IMR-90 (cell line): ENCODE results near the gene ARHGAP21. TPM values are rescaled to one million over a fixed set of nuclear protein-coding genes. Genes with fewer than 3 reads are reported as not detected.

ENCODE experiments used
- ATAC-seq: fragments of 200-7000 bp; cut with Tn5 transposase; 2 replicates; pipeline ENCODE4 v1.9.1; 2020; ENCODE audit warnings: low read depth, mild to moderate bottlenecking, moderate library complexity
- BruUV-seq: library from RNA; stranded (reverse); fragments of 400-500 nt; replicated peaks from 2 replicates; lab custom pipeline; 2021; lab: Mats Ljungman, UMichigan
- CTCF ChIA-PET: fragments of 300-600 bp; formaldehyde crosslinking; extraction: SDS; loops from one replicate; lab custom pipeline; 2021; ENCODE audit warnings: antibody characterized with exemption; lab: Yijun Ruan, JAX
- POLR2A ChIA-PET: fragments of 300-600 bp; sonication (Branson Sonifier 250); formaldehyde crosslinking; loops from one replicate; lab custom pipeline; 2022; ENCODE audit warnings: antibody characterized with exemption; ENCODE audit not compliant: unreplicated experiment; lab: Charles Lee
- DNase-seq: peaks from one replicate; pipeline ENCODE4 v3.0.0; 2013
- H2AFZ ChIP-seq: replicated peaks from 2 replicates; pipeline ENCODE3; 2013; ENCODE audit warnings: low read length, mild to moderate bottlenecking; ENCODE audit not compliant: poor library complexity
- H2AK5ac ChIP-seq: 2 replicates; pipeline ENCODE4 v1.6.1; 2013; ENCODE audit warnings: low read depth, low read length, inconsistent platforms
- H2AK9ac ChIP-seq: replicated peaks from 2 replicates; pipeline ENCODE3; 2013; ENCODE audit warnings: mild to moderate bottlenecking, low read depth, low read length, moderate library complexity; ENCODE audit not compliant: poor library complexity
- H2BK120ac ChIP-seq: 2 replicates; pipeline ENCODE4 v1.6.1; 2013; ENCODE audit warnings: low read depth, low read length, inconsistent platforms
- H2BK15ac ChIP-seq: 3 replicates; pipeline ENCODE4 v1.6.1; 2013; ENCODE audit warnings: low read depth, low read length, inconsistent platforms
- H2BK20ac ChIP-seq: 2 replicates; pipeline ENCODE4 v1.6.1; 2013; ENCODE audit warnings: low read depth, mild to moderate bottlenecking, inconsistent platforms, low read length, moderate library complexity
- H2BK5ac ChIP-seq: 2 replicates; pipeline ENCODE4 v1.6.1; 2013; ENCODE audit warnings: mild to moderate bottlenecking, low read depth, low read length, inconsistent platforms; ENCODE audit not compliant: poor library complexity, severe bottlenecking
- H3K14ac ChIP-seq: replicated peaks from 2 replicates; pipeline ENCODE4 v1.6.1; 2013; ENCODE audit warnings: low read depth, low read length, inconsistent platforms
- H3K18ac ChIP-seq: 2 replicates; pipeline ENCODE4 v1.6.1; 2013; ENCODE audit warnings: low read depth, low read length, control low read depth
- H3K23ac ChIP-seq: 2 replicates; pipeline ENCODE4 v1.6.1; 2013; ENCODE audit warnings: low read depth, low read length, inconsistent platforms
- H3K27ac ChIP-seq: 2 replicates; pipeline ENCODE4 v1.5.1; 2013; ENCODE audit warnings: mild to moderate bottlenecking, control low read depth, low read length; ENCODE audit not compliant: insufficient read depth
- H3K27me3 ChIP-seq: 2 replicates; pipeline ENCODE4 v1.6.1; 2013; ENCODE audit warnings: low read length; ENCODE audit not compliant: control insufficient read depth, insufficient read depth
- H3K36me3 ChIP-seq: 2 replicates; pipeline ENCODE4 v1.6.1; 2013; ENCODE audit warnings: low read length, mixed read lengths; ENCODE audit not compliant: control insufficient read depth, insufficient read depth
- H3K4ac ChIP-seq: 2 replicates; pipeline ENCODE4 v1.6.1; 2013; ENCODE audit warnings: low read depth, low read length, inconsistent platforms
- H3K4me1 ChIP-seq: 2 replicates; pipeline ENCODE4 v1.6.1; 2013; ENCODE audit warnings: low read length, mixed read lengths; ENCODE audit not compliant: control insufficient read depth, insufficient read depth
- H3K4me2 ChIP-seq: 2 replicates; pipeline ENCODE4 v1.6.1; 2013; ENCODE audit warnings: low read depth, mild to moderate bottlenecking, control low read depth, low read length, moderate library complexity
- H3K4me3 ChIP-seq: 2 replicates; pipeline ENCODE4 v1.5.1; 2013; ENCODE audit warnings: low read depth, mild to moderate bottlenecking, control low read depth, low read length, moderate library complexity; ENCODE audit not compliant: insufficient read depth
- H3K56ac ChIP-seq: 2 replicates; pipeline ENCODE4 v1.6.1; 2013; ENCODE audit warnings: low read length, inconsistent platforms; ENCODE audit not compliant: insufficient read depth; ENCODE audit errors: extremely low read depth
- H3K79me1 ChIP-seq, 2 experiments: 2 replicates each; pipeline ENCODE4 v1.6.1; 2013; ENCODE audit warnings: low read length in 2 of 2, inconsistent platforms in 1 of 2, low read depth in 1 of 2
- H3K9ac ChIP-seq: 2 replicates; pipeline ENCODE4 v1.6.1; 2013; ENCODE audit warnings: low read depth, low read length, control low read depth
- H3K9me1 ChIP-seq: 2 replicates; pipeline ENCODE4 v1.6.1; 2013; ENCODE audit warnings: low read length, inconsistent platforms; ENCODE audit not compliant: insufficient read depth
- H3K9me3 ChIP-seq: 2 replicates; pipeline ENCODE4 v1.6.1; 2013; ENCODE audit warnings: low read length; ENCODE audit not compliant: control insufficient read depth, insufficient read depth
- H4K20me1 ChIP-seq: 2 replicates; pipeline ENCODE4 v1.6.1; 2013; ENCODE audit warnings: low read length, inconsistent platforms; ENCODE audit not compliant: insufficient read depth
- H4K5ac ChIP-seq: 2 replicates; pipeline ENCODE4 v1.6.1; 2013; ENCODE audit warnings: mild to moderate bottlenecking, low read depth, low read length, control low read depth
- H4K8ac ChIP-seq, 2 experiments: 2 replicates each; pipeline ENCODE4 v1.6.1; 2013; ENCODE audit warnings: low read depth in 2 of 2, low read length in 2 of 2, control low read depth in 1 of 2, inconsistent platforms in 1 of 2
- H4K91ac ChIP-seq: 2 replicates; pipeline ENCODE4 v1.6.1; 2013; ENCODE audit warnings: low read depth, low read length, inconsistent platforms; ENCODE audit not compliant: insufficient read depth
- FOS ChIP-seq: fragments of 150-350 bp; IDR thresholded peaks from 2 replicates; pipeline ENCODE4 v1.6.1; 2016; ENCODE audit warnings: low read depth, low read length
- MAFK ChIP-seq: IDR thresholded peaks from 2 replicates; pipeline ENCODE4 v1.6.1; 2012; ENCODE audit warnings: low read depth, low read length, improper control_type of control experiment
- POLR2A ChIP-seq: IDR thresholded peaks from 2 replicates; pipeline ENCODE4 v1.6.1; 2012; ENCODE audit warnings: mild to moderate bottlenecking, low read depth, low read length
- RCOR1 ChIP-seq: IDR thresholded peaks from 2 replicates; pipeline ENCODE4 v1.6.1; 2012; ENCODE audit warnings: mild to moderate bottlenecking, low read length, improper control_type of control experiment; ENCODE audit not compliant: insufficient replicate concordance
- RFX5 ChIP-seq: IDR thresholded peaks from 2 replicates; pipeline ENCODE4 v1.8.0; 2012; ENCODE audit warnings: low read depth, mild to moderate bottlenecking, low read length, moderate library complexity
- WGBS, 2 experiments: methylation state at CpG; one replicate each; pipeline versions ENCODE4 v1.1.5 to v1.1.7; 2013; ENCODE audit warnings: missing lambda C conversion rate in 2 of 2; ENCODE audit not compliant: insufficient read length in 1 of 2; ENCODE audit errors: extremely low coverage in 2 of 2; 5-methylcytosine and 5-hydroxymethylcytosine counted together
- dilution Hi-C: fragments of 300-500 bp; cut with HindIII; formaldehyde crosslinking; loops from one replicate; pipeline ENCODE4 v1.14.3; 2018; ENCODE audit warnings: low sequenced_read_pairs; ENCODE audit not compliant: unreplicated experiment
- in situ Hi-C: fragments of 300-500 bp; cut with MboI; formaldehyde crosslinking; loops from 3 replicates; pipeline ENCODE4 v1.14.3; 2019; ENCODE audit warnings: low sequenced_read_pairs, inconsistent platforms, mixed read lengths
- intact Hi-C: fragments of 100-400 bp; cut with micrococcal nuclease; formaldehyde crosslinking; loops from 2 replicates; pipeline ENCODE4 v1.10.0; 2022
- polyA plus RNA-seq, 3 experiments: library from polyadenylated mRNA; depleted of rRNA; stranded (reverse); fragments of >200 nt; gene quantifications; 2 replicates each; pipeline ENCODE4 v1.2.3, GENCODE V29; 2012; ENCODE audit warnings: low replicate concordance in 1 of 3
- total RNA-seq: library from RNA; depleted of rRNA; stranded (reverse); fragments of >200 nt; gene quantifications from 2 replicates; pipeline ENCODE4 v1.2.3, GENCODE V29; 2012
- TF ChIP-seq, protein P1 (sequence below): fragments of 150-350 bp; IDR thresholded peaks from 2 replicates; pipeline ENCODE4 v1.6.1; 2017; ENCODE audit warnings: mild to moderate bottlenecking, antibody characterized with exemption, low read length, low read depth

The ARHGAP21 gene
- total and polyA plus RNA-seq, 2 of the 4 experiments (the other 2 are of a cell fraction) = 43.3 to 94.3 TPM

DNA sequence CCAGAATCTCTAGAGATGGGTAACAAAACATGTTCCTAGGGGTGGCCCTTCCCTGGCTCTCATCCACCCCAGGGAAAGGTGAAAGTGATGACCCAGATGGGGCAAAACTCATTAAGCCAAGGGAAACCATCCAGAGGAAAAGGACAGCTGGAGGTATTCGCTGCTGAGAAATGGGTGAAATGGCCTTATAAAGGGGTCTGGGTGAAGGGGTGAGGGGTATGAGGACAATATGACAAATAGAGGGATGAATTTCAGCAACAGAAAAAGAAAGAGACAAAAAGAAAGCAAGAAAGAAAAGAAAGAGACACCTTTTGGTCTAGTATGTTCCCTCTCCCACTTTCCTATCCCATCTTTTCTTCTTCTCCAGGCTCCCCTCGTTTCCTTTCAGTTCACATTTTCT lies 26.6 kb downstream of the ARHGAP21 start:
- Histone ChIP-seq H2AFZ (no peak overlapping the region), H3K4ac (no peak overlapping the region), H2AK9ac (no peak overlapping the region), H3K79me1 (peaks cover 31 to 83% of the 10 kb centered on the region in 2 experiments), H4K8ac (no peak overlapping the region), H3K9ac (no peak overlapping the region), H2BK120ac (no peak overlapping the region), H3K18ac (no peak overlapping the region), H2AK5ac (no peak overlapping the region), H3K27me3 (no peaks in the 10 kb centered on the region), H2BK5ac (no peak overlapping the region), H4K20me1 (peaks cover 75% of the 10 kb centered on the region), H2BK15ac (no peak overlapping the region), H3K27ac (no peak overlapping the region), H3K4me2 (no peak overlapping the region), H4K91ac (no peak overlapping the region), H3K23ac (no peak overlapping the region), H2BK20ac (no peak overlapping the region), H3K56ac (no peak overlapping the region), H3K36me3 (no peaks in the 10 kb centered on the region), H3K4me1 (peaks cover 12% of the 10 kb centered on the region), H3K4me3 (no peak overlapping the region), H3K9me3 (no peaks in the 10 kb centered on the region), H4K5ac (no peak overlapping the region), H3K9me1 (peaks cover 32% of the 10 kb centered on the region), H3K14ac (no peak overlapping the region)
- ChIA-PET POLR2A (no interaction called here), CTCF (no interaction called here)
- dilution Hi-C loops = no loop called here
- intact Hi-C loops = no loop called here
- DNase-seq = no peak
- no TSS peak for BruUV-seq
- TF ChIP-seq MAFK (no peak), POLR2A (no peak), RFX5 (no peak), FOS (no peak), RCOR1 (no peak)
- TF ChIP-seq, protein P1, sequence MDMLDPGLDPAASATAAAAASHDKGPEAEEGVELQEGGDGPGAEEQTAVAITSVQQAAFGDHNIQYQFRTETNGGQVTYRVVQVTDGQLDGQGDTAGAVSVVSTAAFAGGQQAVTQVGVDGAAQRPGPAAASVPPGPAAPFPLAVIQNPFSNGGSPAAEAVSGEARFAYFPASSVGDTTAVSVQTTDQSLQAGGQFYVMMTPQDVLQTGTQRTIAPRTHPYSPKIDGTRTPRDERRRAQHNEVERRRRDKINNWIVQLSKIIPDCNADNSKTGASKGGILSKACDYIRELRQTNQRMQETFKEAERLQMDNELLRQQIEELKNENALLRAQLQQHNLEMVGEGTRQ = no peak
- in situ Hi-C loops = no loop called here
- ATAC-seq = no peak
- WGBS, 2 experiments = no CpG with 5 or more reads among the region's 2 CpGs
